GM21619 (cell line): ENCODE measurements around the gene TRIM16.
"Not testable (repeated sequence)": the region's sequence is repeated elsewhere in the genome, so short reads cannot be mapped to it uniquely, and the experiment has no call there.

ENCODE experiments used
- ATAC-seq: cut with Tn5 transposase; IDR thresholded peaks from one replicate; pipeline ENCODE4 v1.9.1; 2021; ENCODE audit not compliant: unreplicated experiment

The TRIM16 gene

DNA sequence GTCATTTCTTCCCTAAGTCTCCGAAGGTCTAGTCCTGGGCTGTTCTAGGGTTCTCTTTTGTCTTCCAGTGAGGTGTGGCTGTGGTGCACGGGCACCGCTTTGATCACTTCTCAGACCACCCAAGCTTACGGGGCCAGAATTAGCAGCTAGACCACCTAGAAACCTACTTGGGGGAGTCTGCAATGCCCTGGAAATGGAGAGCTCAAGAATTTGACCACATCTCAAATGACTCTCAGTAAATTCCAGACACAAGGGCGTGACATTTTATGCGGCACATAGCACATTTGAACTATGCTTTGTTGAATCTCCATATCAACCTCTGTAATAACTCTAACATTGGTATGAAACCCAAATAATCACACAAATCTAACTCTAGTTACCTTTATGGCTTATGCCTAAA, 24.9 kb downstream of the TRIM16 start:
- ATAC-seq = no peak

DNA sequence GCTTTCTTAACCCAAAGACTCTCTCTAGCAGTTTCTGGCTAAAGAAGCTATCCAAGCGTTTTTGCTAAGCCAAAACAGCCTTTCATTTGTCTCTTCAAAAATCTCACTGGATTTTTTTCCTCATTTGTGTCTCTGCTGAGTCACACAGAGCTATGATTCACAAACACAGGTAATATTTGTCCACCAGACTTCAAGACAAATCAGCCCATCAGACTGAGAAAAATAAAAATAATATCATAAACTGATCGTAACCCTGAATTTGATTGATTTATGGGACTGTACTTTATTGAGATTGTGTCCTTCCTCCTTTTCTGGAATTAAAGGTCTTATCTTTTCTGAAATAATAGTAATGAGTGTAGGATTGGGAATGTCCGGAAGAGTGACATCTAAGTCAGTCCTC, 25.8 kb downstream of the TRIM16 start:
- ATAC-seq = no peak

DNA sequence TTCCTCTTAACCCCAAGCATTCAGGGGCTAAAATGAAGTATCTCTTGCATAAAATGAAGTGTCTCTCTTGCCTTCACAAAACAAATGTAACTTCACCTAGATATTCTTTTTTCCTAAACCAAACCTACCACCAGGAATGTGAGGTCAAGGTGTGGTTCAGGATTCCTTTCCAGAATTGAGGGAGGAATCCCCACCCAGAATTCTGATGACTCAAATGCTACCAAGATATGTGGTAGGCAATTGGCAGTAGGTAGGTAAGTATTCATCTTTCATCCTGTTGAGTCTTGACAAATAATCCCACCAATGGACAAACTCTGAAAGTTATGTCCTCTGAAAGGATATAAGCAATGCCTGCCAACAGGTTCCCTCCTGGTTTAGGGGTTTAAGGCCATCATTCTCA, 26.2 kb downstream of the TRIM16 start:
- ATAC-seq = no peak

DNA sequence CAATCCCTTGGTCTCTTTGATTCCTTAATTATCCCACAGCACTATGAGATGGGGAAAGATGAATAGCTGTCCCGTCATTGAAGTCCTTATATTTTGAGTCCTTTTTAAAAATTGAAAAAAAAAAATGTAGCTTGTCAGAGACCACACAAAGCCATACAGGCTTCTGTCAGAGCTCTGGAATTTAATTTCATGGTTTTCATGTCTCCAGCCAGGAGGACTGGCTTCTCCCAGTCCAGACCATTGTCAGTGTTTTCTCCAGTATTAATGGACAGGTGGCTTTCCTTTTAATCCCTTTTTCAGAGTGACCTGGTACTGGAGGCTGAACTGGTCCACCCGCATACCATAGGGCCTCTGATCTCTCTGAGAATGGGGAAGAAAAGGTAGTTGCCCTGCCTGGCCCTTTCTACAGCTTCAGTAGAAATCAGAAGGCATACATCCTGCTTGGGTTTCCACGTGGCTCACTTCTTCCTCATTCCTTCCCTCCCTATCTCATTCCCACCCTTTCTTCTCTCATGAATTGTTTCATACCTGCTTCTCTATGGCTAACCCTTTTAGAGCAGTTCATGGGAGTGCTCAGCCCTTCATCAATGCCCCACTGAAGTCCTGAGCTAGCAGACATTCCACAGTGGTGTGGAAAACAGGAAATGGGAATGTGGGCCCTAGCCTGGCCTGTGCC, 29.1 kb downstream of the TRIM16 start:
- no peak for ATAC-seq

DNA sequence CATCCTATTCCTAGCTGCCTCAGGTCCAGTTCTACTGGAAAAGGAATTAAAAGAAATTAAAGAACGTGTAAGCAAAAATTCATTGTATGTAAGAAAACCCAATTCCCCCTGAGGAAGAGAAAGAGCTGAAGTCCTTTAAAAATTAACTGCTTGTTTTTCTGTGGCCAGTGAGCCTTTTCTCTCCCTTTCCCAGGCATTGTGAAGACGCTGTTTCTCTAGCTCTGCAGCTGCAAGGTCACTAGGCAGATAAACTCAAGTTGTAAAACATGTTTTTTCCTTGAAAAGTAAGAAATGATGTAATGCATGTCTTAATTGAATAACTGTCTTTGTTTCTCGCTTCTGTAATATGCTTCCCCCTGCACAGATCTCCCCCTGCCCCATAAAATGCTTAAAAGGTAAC, 29.7 kb downstream of the TRIM16 start:
- not testable (repeated sequence) for ATAC-seq

DNA sequence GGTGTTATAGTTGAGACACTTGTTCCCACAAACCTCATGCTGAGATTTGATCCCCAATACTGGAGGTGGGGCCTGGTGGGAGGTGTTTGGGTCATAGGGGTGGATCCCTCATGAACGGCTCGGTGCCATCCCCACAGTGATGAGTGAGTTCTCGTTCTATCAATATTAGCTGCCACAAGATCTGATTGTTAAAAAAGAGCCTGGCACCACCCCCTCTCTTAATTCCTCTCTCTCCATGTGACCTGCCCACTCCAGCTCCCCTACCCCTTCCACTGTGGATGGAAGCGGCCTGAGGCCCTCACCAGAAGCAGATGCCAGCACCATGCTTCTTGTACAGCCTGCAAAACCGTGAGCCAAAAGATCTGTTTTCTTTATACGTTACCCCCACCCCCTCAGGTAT, 31.2 kb downstream of the TRIM16 start:
- ATAC-seq = no peak

DNA sequence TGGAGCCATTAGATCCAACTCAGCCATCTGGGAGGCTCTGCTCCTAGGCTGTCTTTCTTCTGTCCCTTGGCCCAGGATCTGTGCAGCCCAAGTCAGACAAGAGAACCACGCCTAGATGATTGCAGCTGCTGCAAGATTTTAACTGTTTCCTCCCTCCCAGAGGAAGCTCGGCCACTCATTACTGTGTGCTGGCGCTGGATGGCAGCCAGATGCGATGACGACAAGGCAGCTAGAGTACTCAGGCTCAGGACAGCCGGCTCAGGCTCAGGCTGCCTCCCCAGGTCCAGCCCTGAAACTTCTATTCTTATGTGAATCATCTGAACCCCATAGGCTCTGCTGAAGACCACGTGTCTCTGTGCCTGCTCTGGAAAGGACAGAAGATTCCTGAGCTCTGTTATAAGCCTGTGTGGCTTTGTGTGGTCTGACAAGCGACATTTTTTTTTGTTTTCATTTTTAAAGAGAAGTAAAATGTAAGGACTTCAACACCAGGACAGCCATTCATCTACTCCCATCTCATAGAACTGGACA, 32.5 kb downstream of the TRIM16 start:
- peak; percentile 73 for ATAC-seq

DNA sequence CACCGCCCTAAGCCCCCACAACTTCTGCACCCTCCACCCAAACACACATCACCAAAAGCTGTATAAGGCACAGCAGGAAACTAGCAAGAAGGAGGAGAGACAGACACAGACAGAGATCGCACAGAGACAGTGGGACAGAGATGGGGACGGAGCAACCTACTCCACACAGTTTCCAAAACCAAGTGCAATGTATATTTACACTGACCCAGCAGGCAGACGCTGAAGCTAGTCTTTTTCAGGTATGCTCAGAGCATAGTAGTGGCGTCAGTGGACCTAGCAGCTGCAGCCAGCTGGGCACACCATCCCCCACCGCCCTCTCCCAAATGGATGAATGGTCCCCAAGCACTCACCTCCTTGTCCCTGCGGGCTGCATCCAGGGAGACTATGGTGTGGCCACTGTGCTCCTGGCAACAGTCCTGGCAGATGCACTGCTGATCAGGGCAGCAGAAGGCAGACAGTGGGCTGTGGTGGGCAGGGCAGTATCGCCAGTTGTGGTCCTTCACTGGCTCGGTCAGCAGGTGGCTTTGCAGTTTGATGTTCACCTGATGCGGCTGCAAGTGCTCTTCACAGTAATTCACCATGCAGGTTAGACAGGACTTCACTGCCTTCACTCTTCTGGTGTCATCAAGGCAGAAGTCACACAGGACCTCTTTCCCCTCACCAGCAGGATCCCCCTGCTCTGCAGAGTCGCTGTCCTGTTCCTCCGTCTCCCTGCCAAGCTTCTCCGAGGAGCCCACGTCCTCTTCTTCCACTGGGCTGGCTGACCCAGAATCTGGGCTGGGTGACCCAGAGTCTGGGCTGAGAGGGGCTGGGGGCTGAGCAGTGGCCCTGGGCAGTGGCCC, 33.1 kb downstream of the TRIM16 start:
- ATAC-seq = no peak

DNA sequence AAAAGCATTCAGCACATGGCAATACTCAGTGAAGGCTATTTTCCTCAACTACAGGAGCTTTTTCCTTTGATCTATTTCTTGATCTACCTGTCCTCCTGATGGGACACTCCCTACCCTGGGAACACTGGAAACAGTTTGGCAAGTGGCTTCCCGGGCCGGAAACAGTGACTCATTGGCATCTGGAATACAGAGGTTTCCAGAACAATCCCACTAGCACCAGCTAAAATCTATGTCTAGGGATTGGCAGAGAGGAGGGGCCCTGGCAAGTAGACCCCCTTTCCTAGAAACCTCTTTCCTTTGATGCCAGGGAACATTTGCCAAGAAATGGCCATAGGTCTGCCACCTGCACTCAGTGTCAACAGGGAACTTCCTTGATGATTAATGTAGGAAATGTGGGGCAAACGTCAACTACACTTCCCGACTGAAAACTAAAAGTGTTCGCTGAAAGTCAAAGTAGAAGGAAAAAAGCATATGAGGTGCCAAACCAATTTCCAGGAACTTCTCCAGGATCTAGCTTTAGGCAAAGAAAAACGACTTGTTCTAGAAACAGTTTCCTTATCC, 34.2 kb downstream of the TRIM16 start:
- ATAC-seq = no peak

DNA sequence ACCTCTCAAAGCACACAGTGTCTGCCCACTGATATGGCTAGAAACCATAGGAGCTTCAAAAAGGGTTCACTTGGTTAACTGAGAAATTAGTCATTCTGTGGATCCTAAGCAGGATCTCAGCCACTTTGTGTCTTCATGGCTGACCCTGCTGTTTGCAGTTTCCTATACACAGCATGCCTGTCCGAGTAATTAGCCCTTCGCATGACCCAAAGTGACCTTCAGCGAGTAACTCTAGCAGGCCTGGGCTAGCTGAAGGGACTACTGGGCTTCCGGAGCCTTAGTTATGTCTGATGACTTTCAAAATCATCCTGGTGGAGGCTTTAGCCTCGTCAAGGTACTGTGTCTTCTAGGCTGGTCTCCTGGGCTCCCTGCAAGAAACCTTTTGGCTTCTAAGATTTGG, 35.7 kb downstream of the TRIM16 start:
- no peak for ATAC-seq

DNA sequence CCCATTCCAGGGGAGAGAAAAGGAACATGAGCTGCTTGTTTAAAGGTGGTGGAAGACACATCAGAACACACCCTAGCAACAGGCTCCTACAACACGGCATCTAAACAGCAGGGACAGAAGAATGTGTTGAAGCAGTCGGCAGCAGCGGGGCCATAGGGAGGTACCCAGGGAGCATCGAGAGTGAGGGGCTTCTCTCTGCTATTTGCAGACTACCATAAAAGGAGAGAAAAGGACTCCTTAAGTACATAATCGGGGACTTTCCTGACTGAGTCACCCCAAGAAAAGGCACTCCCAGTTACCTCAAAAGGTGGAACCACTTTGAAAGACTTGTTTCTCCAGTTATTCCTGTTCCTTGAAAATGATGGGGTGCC, 38.2 kb downstream of the TRIM16 start:
- not testable (repeated sequence) for ATAC-seq

DNA sequence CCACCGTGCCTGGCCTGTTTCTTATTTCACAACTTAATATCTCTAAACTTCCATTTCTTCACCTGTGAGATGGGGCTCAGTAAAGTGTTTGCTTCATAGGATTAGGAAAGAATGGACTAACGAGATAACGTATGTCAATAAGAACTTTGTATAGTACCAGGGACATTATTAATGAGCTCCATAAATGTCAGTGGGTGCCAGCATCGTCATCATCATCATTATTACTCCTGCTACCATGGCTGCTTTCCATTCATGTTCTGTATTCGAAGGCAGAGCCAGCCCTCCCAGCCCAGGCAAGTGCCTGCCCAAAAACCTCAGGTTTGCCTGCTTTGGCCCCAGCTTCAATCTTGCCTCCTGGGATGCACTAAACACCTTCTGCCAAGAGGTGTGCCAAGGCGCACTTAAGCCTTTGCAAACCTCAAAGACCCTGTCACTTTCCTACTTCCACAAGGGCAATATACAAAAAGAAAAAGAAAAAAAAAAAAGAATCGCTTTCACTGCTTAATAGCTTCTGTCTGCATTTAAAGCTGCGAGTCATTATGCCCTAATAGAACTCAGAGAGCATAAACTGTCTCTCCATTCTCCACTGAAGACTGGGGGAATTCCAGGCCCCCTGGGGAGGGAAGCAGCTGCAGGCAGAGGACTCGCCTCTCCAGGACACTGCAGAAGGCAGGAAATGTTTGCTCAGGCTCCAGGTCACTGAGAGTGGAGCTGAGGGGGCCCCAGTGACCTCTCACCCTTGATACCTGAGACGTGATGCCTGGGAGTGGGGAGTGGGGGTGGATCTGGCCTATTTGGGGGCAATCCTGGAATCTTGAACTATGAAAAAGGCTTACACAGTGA, 38.8 kb downstream of the TRIM16 start:
- not testable (repeated sequence) for ATAC-seq

DNA sequence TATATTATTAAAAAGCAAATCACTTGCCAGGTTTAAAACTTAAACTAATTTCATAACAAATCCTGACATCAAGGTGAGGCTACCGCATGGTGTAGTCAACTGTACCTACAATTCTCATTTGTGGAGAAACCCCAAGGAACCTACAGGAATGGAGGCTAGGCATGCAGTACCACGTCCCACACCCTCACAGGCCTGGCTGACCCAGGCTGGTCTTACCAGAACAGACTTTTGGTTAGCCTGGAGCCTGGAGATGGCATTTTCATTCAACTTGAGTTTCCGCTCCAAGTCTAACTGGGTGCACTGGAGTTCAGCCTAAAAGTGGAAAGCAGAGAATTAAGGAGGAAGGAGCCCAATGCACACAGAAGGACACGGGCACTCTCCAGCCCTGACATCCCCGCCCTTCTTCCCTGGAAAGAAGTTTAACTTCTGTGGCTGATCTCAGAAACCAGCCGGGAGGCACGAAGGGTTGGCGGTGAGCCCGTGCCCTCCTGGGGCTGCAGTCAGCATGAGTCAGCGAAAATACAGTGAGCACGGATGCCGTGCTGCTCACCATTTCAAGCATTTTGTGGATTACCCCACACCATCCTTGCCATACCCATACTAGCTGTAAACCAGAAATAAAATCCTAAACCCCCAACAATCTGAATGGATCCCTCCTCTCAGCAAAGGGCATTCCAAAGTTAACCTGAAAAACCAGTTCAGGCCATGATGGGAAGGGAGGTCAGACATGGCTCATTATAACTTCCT, 41.4 kb downstream of the TRIM16 start:
- not testable (repeated sequence) for ATAC-seq

DNA sequence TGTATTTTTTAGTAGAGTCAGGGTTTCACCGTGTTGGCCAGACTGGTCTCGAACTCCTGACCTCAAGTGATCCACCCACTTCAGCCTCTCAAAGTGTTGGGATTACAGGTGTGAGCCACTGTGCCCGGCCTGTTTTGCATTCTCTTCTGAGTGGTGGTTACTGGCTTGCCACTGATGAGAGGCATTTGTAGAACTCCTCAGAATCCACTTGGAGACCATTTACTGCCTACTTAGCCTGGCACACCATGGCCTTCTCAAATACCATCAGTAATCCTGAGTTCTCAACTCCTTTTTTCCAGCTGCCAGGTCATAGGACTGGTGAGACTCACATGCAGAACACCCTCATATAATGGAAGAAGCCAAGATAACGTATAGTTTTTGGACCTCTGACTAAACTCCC, 42.1 kb downstream of the TRIM16 start:
- ATAC-seq = not testable (repeated sequence)

DNA sequence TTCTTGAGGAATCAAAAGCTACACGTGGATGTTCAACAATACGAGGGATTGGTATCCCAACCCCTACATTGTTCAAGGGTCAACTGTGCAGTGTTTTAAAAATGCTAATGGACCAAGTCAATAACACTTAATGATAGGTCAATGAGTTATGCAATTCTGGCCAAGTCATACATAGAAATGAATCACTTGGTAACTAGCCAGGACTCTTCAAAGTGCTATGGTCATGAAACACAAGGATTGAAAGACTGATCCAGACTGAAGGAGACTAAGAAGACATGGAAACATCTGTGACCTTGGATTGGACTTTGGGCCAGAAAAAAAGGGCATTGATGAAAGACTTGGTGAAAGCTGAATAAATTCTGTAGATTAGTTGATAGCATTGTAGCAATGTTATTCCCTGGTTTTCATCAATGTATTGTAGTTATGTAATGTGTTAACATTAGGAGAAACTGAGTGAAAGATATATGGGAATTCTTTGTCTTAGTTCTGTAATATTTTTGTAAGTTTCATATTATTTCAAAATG, 53.1 kb downstream of the TRIM16 start:
- ATAC-seq = not testable (repeated sequence)

DNA sequence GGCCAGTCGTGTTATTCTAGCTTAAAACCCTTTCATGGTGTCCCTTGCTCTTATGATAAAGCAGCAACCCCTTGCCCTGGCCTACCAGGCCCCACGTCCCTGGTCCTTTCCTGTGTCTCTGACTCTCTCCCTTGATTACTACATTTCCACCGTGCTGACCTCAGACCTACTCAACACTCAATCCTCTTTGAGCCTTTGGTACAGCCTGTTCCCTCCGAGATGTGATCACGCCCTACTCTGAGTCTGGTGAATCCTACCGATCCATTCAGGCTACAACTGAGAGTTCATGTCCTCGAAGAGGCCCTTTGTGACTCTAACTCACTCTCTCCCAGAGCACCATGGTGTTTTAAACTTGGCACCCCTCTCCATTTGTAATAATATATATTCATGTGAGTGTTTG, 54.1 kb downstream of the TRIM16 start:
- ATAC-seq = not testable (repeated sequence)

DNA sequence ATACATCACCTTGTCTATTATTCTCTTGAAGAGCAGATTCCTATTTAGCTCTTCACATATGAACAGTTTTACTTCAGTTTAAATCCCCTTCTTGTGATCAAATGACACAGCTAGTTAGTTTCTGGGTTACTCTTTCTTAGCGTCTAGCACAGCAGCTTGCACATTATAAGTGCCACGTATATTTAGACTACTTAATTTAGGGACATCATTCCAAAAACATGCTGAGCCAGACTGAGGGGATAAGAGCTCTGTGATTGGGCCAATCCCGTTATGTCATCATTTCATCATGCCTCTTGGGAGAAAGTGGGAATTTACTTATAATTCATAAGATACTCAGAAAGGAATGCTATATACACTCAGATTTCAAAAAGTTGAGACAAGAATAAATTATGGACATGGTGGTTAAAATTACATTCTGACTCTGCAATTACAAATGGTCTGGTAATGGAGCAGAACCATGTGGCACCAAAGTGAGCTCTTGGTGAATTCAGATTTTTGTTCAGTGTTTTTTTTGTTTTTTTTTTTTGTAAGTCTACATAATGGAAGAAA, 60.4 kb downstream of the TRIM16 start:
- ATAC-seq = not testable (repeated sequence)

DNA sequence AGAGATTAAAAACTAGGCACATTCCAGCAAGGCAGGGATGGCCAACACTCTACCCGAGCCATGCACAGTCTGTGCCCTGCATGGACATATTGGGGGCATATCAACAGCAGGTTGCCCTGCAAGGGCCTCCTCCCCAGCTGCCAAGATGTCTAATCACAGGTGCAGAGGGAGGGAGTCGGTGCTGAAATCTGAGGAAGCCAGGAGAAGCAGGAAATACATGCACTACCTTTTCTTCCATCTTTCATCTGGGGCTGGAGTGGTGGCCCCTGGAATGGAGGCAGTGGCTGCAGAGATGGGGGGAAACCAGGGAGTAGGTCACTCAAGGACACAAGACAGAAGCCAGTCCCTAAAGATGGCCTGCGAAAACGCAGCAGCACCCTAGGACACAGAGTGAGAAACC, 60.9 kb downstream of the TRIM16 start:
- not testable (repeated sequence) for ATAC-seq

DNA sequence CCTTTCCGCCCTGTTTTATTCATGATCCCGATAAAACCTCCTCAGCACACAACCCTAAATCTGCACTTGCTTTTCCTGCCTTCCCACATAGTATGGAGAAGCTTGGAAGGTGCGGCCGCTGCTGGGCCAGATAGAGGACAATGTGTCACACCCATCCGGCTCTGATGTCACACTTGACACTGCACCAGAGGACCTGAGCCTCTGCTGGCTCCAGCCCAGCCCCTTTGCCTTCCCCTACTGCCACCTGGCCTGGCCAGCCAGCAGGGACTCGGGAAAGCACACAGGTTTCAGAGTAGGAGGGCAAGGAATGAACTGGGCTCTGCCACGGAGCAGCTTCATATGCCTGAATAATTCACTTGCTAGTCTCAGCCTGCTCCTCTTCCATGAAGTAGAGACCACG, 62.0 kb downstream of the TRIM16 start:
- not testable (repeated sequence) for ATAC-seq
